HL-60 (cell line): ENCODE measurements around the gene FGFBP1.

Source experiments
- DNase-seq, 2 experiments: peaks; one replicate each; pipeline ENCODE4 v3.0.0-alpha.2; 2010 to 2020; ENCODE audit warnings: low read depth in 1 of 2, low spot score in 1 of 2
- H3K27ac ChIP-seq: fragments of 250-450 bp; sonication (Bioruptor Pico); replicated peaks from 2 replicates; pipeline ENCODE4 v1.5.1; 2020; ENCODE audit warnings: mild to moderate bottlenecking, moderate library complexity
- H3K27me3 ChIP-seq: fragments of 250-450 bp; sonication (Bioruptor Pico); 2 replicates; pipeline ENCODE4 v1.5.1; 2021; ENCODE audit warnings: mild to moderate bottlenecking, moderate library complexity; ENCODE audit not compliant: insufficient read depth, poor library complexity, severe bottlenecking
- H3K4me3 ChIP-seq: replicated peaks from 2 replicates; pipeline ENCODE4 v1.5.1; 2011; ENCODE audit warnings: mild to moderate bottlenecking, control low read depth, low read length; ENCODE audit not compliant: insufficient read depth
- GABPA ChIP-seq: IDR thresholded peaks from 2 replicates; pipeline ENCODE4 v1.6.1; 2012; ENCODE audit warnings: low read depth
- POLR2AphosphoS5 ChIP-seq: IDR thresholded peaks from 2 replicates; pipeline ENCODE4 v1.6.1; 2012; ENCODE audit warnings: low read depth
- SPI1 ChIP-seq: IDR thresholded peaks from 2 replicates; pipeline ENCODE4 v1.6.1; 2012; ENCODE audit warnings: low read depth, mild to moderate bottlenecking, borderline replicate concordance
- TF ChIP-seq, protein P1 (sequence below): IDR thresholded peaks from one replicate; pipeline ENCODE4 v1.5.1; 2011; ENCODE audit warnings: low read length, control low read depth, inconsistent platforms; ENCODE audit not compliant: insufficient read depth
- TF ChIP-seq, protein P2 (sequence below): IDR thresholded peaks from 2 replicates; pipeline ENCODE4 v1.6.1; 2012; ENCODE audit warnings: low read depth; ENCODE audit not compliant: insufficient replicate concordance

Gene FGFBP1

DNA sequence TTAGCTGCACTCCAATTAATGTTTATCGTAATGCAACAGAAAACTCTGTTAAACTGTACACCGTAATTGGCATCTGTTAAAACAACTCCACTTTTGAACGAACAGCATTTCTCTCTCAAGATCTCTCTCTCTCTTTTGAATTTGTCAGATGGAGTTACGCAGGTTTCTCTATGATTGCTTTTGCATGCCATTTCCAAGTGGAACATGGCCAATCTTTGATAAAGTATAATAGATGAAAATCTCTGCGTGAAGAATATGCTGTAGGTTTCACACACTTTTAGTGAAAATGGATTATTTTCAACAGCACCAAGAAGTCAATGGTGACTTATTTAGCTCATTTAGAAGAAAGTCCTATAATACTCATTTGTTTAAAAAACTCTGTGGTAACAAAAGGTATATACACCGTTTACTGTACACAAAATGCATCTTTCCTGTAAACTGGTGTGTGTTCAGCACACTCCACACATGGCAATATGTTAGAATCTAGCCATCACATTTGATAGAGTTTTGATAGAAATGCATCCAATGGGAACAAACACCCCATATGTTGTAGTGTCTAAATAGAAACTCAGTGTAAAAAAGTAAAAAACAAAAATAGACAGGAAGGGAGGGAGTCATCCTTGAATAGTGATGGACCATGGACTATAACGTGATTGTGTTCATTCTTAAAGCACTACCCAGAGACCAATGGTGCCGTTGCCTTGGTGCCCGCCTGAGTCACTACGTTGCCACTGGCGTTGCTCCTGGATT lies 30.2 kb upstream of the FGFBP1 start:
- TF ChIP-seq SPI1 (no peak), POLR2AphosphoS5 (no peak), GABPA (no peak)
- TF ChIP-seq, protein P1, sequence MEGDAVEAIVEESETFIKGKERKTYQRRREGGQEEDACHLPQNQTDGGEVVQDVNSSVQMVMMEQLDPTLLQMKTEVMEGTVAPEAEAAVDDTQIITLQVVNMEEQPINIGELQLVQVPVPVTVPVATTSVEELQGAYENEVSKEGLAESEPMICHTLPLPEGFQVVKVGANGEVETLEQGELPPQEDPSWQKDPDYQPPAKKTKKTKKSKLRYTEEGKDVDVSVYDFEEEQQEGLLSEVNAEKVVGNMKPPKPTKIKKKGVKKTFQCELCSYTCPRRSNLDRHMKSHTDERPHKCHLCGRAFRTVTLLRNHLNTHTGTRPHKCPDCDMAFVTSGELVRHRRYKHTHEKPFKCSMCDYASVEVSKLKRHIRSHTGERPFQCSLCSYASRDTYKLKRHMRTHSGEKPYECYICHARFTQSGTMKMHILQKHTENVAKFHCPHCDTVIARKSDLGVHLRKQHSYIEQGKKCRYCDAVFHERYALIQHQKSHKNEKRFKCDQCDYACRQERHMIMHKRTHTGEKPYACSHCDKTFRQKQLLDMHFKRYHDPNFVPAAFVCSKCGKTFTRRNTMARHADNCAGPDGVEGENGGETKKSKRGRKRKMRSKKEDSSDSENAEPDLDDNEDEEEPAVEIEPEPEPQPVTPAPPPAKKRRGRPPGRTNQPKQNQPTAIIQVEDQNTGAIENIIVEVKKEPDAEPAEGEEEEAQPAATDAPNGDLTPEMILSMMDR: no peak
- TF ChIP-seq, protein P2, sequence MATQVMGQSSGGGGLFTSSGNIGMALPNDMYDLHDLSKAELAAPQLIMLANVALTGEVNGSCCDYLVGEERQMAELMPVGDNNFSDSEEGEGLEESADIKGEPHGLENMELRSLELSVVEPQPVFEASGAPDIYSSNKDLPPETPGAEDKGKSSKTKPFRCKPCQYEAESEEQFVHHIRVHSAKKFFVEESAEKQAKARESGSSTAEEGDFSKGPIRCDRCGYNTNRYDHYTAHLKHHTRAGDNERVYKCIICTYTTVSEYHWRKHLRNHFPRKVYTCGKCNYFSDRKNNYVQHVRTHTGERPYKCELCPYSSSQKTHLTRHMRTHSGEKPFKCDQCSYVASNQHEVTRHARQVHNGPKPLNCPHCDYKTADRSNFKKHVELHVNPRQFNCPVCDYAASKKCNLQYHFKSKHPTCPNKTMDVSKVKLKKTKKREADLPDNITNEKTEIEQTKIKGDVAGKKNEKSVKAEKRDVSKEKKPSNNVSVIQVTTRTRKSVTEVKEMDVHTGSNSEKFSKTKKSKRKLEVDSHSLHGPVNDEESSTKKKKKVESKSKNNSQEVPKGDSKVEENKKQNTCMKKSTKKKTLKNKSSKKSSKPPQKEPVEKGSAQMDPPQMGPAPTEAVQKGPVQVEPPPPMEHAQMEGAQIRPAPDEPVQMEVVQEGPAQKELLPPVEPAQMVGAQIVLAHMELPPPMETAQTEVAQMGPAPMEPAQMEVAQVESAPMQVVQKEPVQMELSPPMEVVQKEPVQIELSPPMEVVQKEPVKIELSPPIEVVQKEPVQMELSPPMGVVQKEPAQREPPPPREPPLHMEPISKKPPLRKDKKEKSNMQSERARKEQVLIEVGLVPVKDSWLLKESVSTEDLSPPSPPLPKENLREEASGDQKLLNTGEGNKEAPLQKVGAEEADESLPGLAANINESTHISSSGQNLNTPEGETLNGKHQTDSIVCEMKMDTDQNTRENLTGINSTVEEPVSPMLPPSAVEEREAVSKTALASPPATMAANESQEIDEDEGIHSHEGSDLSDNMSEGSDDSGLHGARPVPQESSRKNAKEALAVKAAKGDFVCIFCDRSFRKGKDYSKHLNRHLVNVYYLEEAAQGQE: no peak
- H3K27me3 ChIP-seq: no peaks in the 10 kb centered on the region
- no peak for DNase-seq
- H3K4me3 ChIP-seq: no peak overlapping the region
- no peak overlapping the region for H3K27ac ChIP-seq

DNA sequence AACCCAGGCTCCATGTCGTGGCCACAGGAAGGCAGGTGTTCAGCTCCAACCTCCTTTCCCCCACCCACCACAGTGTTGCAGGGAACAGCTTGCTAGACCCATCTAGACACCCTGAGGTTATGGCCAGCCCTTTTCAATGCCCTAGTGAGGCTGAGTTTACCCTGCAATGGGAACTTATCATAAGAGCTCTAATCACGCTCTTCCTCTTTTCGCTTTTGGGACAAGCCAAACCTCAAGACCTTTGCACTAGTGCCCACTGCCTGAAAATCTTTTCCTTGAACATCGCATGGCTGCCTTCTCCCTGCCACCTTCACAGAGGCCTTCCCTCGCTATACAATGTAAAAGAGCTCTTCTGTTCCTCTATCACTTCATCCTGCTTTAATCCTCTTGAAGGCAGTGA lies 26.8 kb upstream of the FGFBP1 start:
- TF ChIP-seq SPI1 (peak; percentile 80), POLR2AphosphoS5 (no peak)
- TF ChIP-seq, protein P1: no peak
- DNase-seq: no peak
- Histone ChIP-seq H3K4me3 (no peak overlapping the region), H3K27me3 (no peaks in the 10 kb centered on the region), H3K27ac (no peak overlapping the region)

DNA sequence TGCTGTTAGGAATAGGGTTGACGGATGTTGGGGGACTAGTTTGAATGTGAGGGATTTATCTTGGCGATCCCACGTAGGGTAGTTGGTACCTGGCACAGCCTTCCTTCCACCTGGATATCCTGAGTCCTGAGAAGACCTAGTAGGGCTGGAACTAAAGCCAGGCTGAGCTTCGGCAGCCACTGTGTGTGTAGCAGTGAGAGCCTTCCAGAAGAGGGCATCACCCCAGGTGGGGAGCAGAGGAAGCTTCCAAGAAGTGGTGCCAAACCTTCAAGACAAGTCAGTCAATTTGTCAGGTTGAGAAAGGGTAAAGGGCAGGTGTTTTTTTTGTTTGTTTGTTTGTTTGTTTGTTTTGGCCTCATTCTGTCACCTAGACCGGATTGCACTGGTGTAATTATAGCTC lies 25.6 kb upstream of the FGFBP1 start:
- TF ChIP-seq, protein P1: no peak
- TF ChIP-seq GABPA: no peak
- TF ChIP-seq, protein P2: no peak
- no peak for TF ChIP-seq POLR2AphosphoS5
- no peak for TF ChIP-seq SPI1
- DNase-seq: no peak
- Histone ChIP-seq H3K27ac (peak overlapping the region; percentile 6; the same call in 1 of the 2 replicates), H3K4me3 (no peak overlapping the region), H3K27me3 (no peaks in the 10 kb centered on the region)

DNA sequence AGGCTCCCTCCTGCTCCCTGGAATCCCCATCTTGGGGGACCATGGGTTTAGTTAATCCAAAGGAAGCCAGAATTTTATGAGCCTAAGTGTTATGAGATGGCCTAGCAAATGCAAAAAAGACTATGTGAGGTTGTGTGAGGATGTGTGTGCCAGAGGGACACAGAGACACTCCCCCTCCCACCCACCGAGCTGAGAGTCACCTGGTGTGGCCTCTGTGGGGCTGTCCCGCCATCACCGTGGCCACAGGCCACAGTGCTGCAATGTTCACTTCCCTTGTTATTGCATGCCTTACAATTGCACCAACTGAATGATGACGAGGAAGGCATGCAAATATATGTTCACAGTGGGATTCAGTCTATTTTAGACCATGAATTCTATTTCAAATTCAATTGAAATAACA lies 25.0 kb upstream of the FGFBP1 start:
- H3K27ac ChIP-seq: no peak overlapping the region
- TF ChIP-seq, protein P2: no peak
- TF ChIP-seq POLR2AphosphoS5: no peak
- no peak for TF ChIP-seq GABPA
- TF ChIP-seq, protein P1: no peak
- TF ChIP-seq SPI1: peak; percentile 21; the same call in 1 of the 2 replicates
- DNase-seq: peak in 1 of 2 experiments; percentile 67
- H3K27me3 ChIP-seq: no peaks in the 10 kb centered on the region
- no peak overlapping the region for H3K4me3 ChIP-seq
